ENCODE measurements around the gene MYBL2.
"Not testable (repeated sequence)": the region's sequence is repeated elsewhere in the genome, so short reads cannot be mapped to it uniquely, and the experiment has no call there.

The MYBL2 gene

GRCh38 chr20:43666376-43667328 lies at the start of gene MYBL2:
Gene MYBL2 (plus strand): TSS chr20:43667114. CDS start chr20:43667284, 170 bp downstream.
- DNase-seq: peak in 10 of 51 donors; percentile 4 to 25 (median 7)

- no peak for DNase-seq
Observed at GRCh38 chr20:43631598-43631997, 35.3 kb upstream of the MYBL2 start.

GRCh38 chr20:43636429-43636828 lies 30.5 kb upstream of the MYBL2 start:
- DNase-seq: no peak

GRCh38 chr20:43642548-43642947 lies 24.4 kb upstream of the MYBL2 start:
- DNase-seq: no peak

GRCh38 chr20:43650997-43651525 lies 15.9 kb upstream of the MYBL2 start:
- DNase-seq: no peak

- not testable (repeated sequence) for DNase-seq
Observed at GRCh38 chr20:43651650-43652184, 15.2 kb upstream of the MYBL2 start.

- DNase-seq: no peak
Observed at GRCh38 chr20:43653966-43654365, 12.9 kb upstream of the MYBL2 start.

- DNase-seq: not testable (repeated sequence)
Observed at GRCh38 chr20:43655176-43655575, 11.7 kb upstream of the MYBL2 start.

- DNase-seq: no peak
Observed at GRCh38 chr20:43655937-43656336, 11.0 kb upstream of the MYBL2 start.

- no peak for DNase-seq
Observed at GRCh38 chr20:43658069-43658722, 8.7 kb upstream of the MYBL2 start.

- no peak for DNase-seq
Observed at GRCh38 chr20:43658723-43659419, 8.0 kb upstream of the MYBL2 start.

GRCh38 chr20:43662943-43663655 lies 3.8 kb upstream of the MYBL2 start:
- no peak for DNase-seq

- DNase-seq: no peak
Observed at GRCh38 chr20:43665466-43666176, 1.3 kb upstream of the MYBL2 start.

- DNase-seq: no peak
Observed at GRCh38 chr20:43667341-43668132, 623 bp downstream of the MYBL2 start.

- DNase-seq: no peak
Observed at GRCh38 chr20:43669332-43669731, 2.4 kb downstream of the MYBL2 start.

- no peak for DNase-seq
Observed at GRCh38 chr20:43670423-43670822, 3.5 kb downstream of the MYBL2 start.

- no peak for DNase-seq
Observed at GRCh38 chr20:43676368-43676767, 9.5 kb downstream of the MYBL2 start.

- no peak for DNase-seq
Observed at GRCh38 chr20:43680981-43681380, 14.1 kb downstream of the MYBL2 start.

- peak in 2 of 51 donors; percentile 1 to 4 for DNase-seq
Observed at GRCh38 chr20:43681468-43681942, 14.6 kb downstream of the MYBL2 start.

Data from hypothalamus (tissue), 51 donors.